Rectal smooth muscle tissue (tissue), 1 donor: ENCODE data around the gene LRIT3.
"Not testable (repeated sequence)": the region's sequence is repeated elsewhere in the genome, so short reads cannot be mapped to it uniquely, and the experiment has no call there.

Source experiments
- H3K27ac ChIP-seq: one replicate; pipeline ENCODE4 v1.7.0; 2013; ENCODE audit warnings: low read depth, low read length, inconsistent platforms
- H3K27me3 ChIP-seq: one replicate; pipeline ENCODE4 v1.7.0; 2013; ENCODE audit warnings: low read length; ENCODE audit not compliant: control insufficient read depth, insufficient read depth
- H3K36me3 ChIP-seq: one replicate; pipeline ENCODE4 v1.7.0; 2013; ENCODE audit warnings: low read length; ENCODE audit not compliant: control insufficient read depth, insufficient read depth
- H3K4me1 ChIP-seq: one replicate; pipeline ENCODE4 v1.7.0; 2013; ENCODE audit warnings: low read length; ENCODE audit not compliant: control insufficient read depth, insufficient read depth
- H3K4me3 ChIP-seq: one replicate; pipeline ENCODE4 v1.7.0; 2013; ENCODE audit warnings: low read length
- H3K9ac ChIP-seq: one replicate; pipeline ENCODE4 v1.7.0; 2013; ENCODE audit warnings: low read length

The LRIT3 gene

GRCh38 chr4:109861916-109862511, 14.1 kb downstream of the LRIT3 start:
- H3K27me3 ChIP-seq, result no peaks in the 10 kb centered on the region
- no peak overlapping the region for H3K27ac ChIP-seq
- H3K4me3 ChIP-seq, result no peak overlapping the region
- no peak overlapping the region for H3K9ac ChIP-seq
- H3K36me3 ChIP-seq, result no peaks in the 10 kb centered on the region
- H3K4me1 ChIP-seq, result no peaks in the 10 kb centered on the region

DNA sequence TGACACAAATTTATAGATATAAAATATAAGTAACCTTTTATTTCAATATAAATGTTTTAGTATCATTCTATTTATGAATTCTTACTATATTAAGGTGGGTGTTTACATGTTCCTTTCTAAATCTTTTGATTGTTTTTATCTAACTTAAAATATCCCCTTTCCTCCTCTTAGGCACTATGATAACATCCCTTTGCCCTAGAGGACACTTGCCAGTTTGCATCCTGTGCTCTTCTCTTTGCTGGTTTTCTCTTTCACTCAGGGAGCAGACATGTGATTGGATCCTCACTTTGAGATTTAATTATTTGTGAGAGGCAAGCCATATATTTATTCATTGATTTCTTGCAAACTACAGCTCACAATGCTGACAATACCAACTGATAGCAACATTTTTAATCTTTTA, 16.2 kb downstream of the LRIT3 start:
- Histone ChIP-seq H3K27ac (no peak overlapping the region), H3K36me3 (no peaks in the 10 kb centered on the region)

DNA sequence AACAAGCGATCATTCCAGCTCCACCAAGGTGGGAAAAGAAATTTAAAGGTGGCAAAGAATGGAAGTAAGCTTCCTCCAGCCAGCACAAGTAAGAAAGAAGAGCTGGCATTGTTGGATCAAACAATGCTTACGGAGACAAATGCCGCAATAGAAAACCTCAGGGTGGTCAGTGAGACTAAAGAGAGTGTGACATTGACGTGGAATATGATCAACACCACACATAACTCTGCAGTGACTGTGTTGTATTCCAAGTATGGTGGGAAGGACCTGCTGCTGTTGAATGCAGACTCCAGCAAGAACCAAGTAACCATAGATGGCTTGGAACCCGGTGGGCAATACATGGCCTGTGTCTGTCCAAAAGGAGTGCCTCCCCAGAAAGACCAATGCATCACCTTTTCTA, 22.2 kb downstream of the LRIT3 start:
- no peaks in the 10 kb centered on the region for H3K36me3 ChIP-seq
- no peak overlapping the region for H3K9ac ChIP-seq
- H3K27ac ChIP-seq, result no peak overlapping the region
- no peaks in the 10 kb centered on the region for H3K27me3 ChIP-seq
- H3K4me3 ChIP-seq, result no peak overlapping the region
- H3K4me1 ChIP-seq, result no peaks in the 10 kb centered on the region

More for the DNA sequence above, 16.2 kb downstream of the LRIT3 start:
- Histone ChIP-seq H3K4me3 (no peak overlapping the region), H3K9ac (no peak overlapping the region), H3K4me1 (no peaks in the 10 kb centered on the region), H3K27me3 (no peaks in the 10 kb centered on the region)

DNA sequence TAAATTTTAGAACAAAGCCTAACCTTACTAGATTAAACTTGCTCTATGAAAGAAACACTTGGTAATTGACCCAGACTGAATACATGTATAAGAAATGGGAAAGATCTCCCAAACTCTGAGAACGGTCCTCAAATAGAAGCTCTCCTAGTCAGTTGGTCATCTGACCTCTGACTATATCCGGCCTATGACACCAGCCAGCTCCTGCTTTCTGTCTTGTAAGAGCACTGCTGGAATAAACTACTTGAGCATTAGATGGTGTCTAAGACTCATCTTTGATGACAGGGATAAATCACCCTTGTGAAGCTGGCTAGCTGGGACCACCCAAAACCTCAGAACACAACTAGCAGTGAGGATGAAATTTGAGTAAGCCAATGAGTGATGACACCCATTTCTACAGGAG, 24.2 kb downstream of the LRIT3 start:
- Histone ChIP-seq H3K27ac (no peak overlapping the region), H3K27me3 (no peaks in the 10 kb centered on the region), H3K36me3 (no peaks in the 10 kb centered on the region), H3K9ac (no peak overlapping the region), H3K4me1 (no peaks in the 10 kb centered on the region), H3K4me3 (no peak overlapping the region)

DNA sequence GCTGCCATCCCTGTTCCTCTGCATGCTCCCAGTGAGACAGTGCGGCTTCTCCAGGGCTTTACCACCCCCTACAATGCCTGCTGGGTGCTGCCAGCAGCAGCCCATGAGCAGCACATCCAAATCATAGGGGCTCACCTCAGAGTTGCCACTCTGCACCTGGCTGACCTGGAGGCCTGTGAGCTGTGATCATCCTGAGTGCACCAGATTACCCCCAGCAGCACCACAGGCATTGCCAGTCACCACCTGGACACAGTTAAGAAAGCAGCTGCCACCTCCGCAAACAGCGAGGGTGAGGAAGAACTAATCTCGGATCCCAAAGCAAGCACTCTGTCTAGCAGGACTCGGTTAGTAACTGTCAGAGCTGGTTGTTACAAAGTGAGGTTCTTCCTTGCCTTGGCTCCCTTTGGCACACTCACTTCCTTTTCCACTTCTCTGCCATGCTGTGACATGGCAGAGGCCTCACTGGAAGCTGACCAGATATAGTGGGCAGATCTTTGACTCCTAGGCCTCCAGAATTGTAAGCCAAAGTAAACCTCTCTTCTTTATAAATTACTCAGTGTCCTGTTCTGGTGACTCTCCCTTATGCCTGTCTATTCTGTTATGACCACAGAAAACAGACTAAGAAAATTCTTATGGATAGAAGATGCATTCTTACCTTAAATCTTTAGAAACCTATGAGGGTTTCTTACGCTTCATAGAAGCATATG, 25.2 kb downstream of the LRIT3 start:
- no peaks in the 10 kb centered on the region for H3K27me3 ChIP-seq
- no peak overlapping the region for H3K9ac ChIP-seq
- no peak overlapping the region for H3K4me3 ChIP-seq
- no peaks in the 10 kb centered on the region for H3K4me1 ChIP-seq
- no peaks in the 10 kb centered on the region for H3K36me3 ChIP-seq
- no peak overlapping the region for H3K27ac ChIP-seq

DNA sequence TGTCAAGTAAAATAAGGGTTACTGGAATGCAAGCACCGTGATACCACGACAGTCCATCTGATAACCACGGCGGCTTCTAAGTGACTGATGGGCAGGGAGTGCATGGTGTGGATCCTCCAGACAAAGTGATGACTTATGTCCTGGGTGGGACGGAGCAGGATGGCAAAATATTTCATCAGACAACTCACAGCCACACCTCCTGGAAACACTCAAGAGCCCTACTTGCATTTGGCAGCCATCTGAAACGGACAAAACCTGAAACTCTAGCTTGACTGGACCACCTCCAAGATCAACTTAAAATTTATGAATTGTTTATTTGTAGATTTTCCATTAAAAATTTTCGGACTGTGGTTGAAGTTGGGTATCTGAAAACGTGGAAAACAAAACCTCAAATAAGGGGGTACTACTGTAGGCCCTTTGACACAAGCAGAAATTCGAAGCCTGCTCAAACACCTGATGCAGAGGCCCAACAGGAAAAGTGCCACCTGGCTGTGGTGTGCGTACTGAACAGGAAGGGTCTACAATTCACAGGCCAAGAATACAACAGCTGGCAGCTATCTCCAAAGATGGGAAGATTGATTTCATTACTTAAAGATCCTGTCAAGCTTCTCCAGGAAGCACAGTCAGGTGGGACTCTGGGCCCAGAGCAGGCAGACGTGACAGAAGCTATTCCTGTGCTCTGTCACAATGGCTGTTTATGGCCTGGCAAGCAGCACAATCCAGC, 26.0 kb downstream of the LRIT3 start:
- H3K27ac ChIP-seq, result no peak overlapping the region
- H3K27me3 ChIP-seq, result no peaks in the 10 kb centered on the region
- no peaks in the 10 kb centered on the region for H3K4me1 ChIP-seq
- no peaks in the 10 kb centered on the region for H3K36me3 ChIP-seq
- no peak overlapping the region for H3K4me3 ChIP-seq
- no peak overlapping the region for H3K9ac ChIP-seq

GRCh38 chr4:109875106-109875505, 27.2 kb downstream of the LRIT3 start:
- H3K9ac ChIP-seq, result no peak overlapping the region
- no peak overlapping the region for H3K4me3 ChIP-seq
- H3K36me3 ChIP-seq, result no peaks in the 10 kb centered on the region
- H3K27me3 ChIP-seq, result no peaks in the 10 kb centered on the region
- no peaks in the 10 kb centered on the region for H3K4me1 ChIP-seq
- no peak overlapping the region for H3K27ac ChIP-seq

GRCh38 chr4:109875553-109875952, 27.6 kb downstream of the LRIT3 start:
- not testable (repeated sequence) for H3K27ac ChIP-seq, H3K4me3 ChIP-seq, H3K4me1 ChIP-seq

GRCh38 chr4:109876634-109877265, 28.8 kb downstream of the LRIT3 start:
- Histone ChIP-seq H3K27me3 (no peaks in the 10 kb centered on the region), H3K4me1 (no peaks in the 10 kb centered on the region), H3K36me3 (no peaks in the 10 kb centered on the region), H3K9ac (no peak overlapping the region), H3K4me3 (no peak overlapping the region), H3K27ac (no peak overlapping the region)

More at GRCh38 chr4:109875553-109875952, 27.6 kb downstream of the LRIT3 start:
- not testable (repeated sequence) for H3K36me3 ChIP-seq, H3K27me3 ChIP-seq, H3K9ac ChIP-seq

GRCh38 chr4:109877400-109877799, 29.5 kb downstream of the LRIT3 start:
- H3K36me3 ChIP-seq, result no peaks in the 10 kb centered on the region
- H3K9ac ChIP-seq, result no peak overlapping the region
- no peaks in the 10 kb centered on the region for H3K27me3 ChIP-seq
- no peak overlapping the region for H3K4me3 ChIP-seq
- no peak overlapping the region for H3K27ac ChIP-seq
- H3K4me1 ChIP-seq, result no peaks in the 10 kb centered on the region

GRCh38 chr4:109878355-109878754, 30.4 kb downstream of the LRIT3 start:
- H3K9ac ChIP-seq, result no peak overlapping the region
- H3K27ac ChIP-seq, result no peak overlapping the region
- no peaks in the 10 kb centered on the region for H3K4me1 ChIP-seq
- H3K36me3 ChIP-seq, result no peaks in the 10 kb centered on the region
- no peaks in the 10 kb centered on the region for H3K27me3 ChIP-seq
- H3K4me3 ChIP-seq, result no peak overlapping the region

DNA sequence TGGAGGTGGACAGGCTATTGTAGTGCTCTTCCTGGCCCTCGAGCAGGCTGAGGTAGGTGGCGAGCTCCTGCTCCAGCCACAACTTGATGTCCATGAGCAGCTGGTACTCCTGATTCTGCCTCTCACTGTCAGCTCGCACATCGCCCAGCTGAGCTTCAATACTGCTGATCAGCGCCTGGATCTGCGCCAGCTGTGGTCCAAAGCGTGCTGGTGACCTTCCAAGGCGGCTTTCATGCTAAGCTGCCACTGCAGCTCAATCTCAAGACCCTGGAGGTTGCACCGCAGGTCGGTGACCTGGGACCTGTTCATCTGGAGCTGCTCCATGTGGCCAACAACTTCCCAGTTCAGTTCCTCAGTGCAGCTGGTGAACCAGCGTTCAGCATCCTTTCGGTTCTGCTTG, 31.2 kb downstream of the LRIT3 start:
- no peak overlapping the region for H3K9ac ChIP-seq
- no peaks in the 10 kb centered on the region for H3K27me3 ChIP-seq
- no peak overlapping the region for H3K4me3 ChIP-seq
- no peaks in the 10 kb centered on the region for H3K4me1 ChIP-seq
- H3K27ac ChIP-seq, result no peak overlapping the region
- H3K36me3 ChIP-seq, result no peaks in the 10 kb centered on the region
